GM18873 (cell line): ENCODE data around the gene VTN.

ENCODE experiments used
- ATAC-seq: cut with Tn5 transposase; IDR thresholded peaks from one replicate; pipeline ENCODE4 v1.9.1; 2021; ENCODE audit warnings: mild to moderate bottlenecking, moderate library complexity, moderate number of reproducible peaks; ENCODE audit not compliant: unreplicated experiment, low FRiP score

Gene VTN

GRCh38 chr17:28395968-28396367 lies 25.9 kb upstream of the VTN start:
- ATAC-seq = no peak

- no peak for ATAC-seq
Observed at GRCh38 chr17:28395426-28395825, 25.3 kb upstream of the VTN start.

- ATAC-seq = no peak
Observed at GRCh38 chr17:28394337-28395116, 24.4 kb upstream of the VTN start.

- no peak for ATAC-seq
Observed at GRCh38 chr17:28392491-28392890, 22.4 kb upstream of the VTN start.

- no peak for ATAC-seq
Observed at GRCh38 chr17:28391401-28391800, 21.3 kb upstream of the VTN start.

GRCh38 chr17:28390984-28391383 lies 20.9 kb upstream of the VTN start:
- no peak for ATAC-seq

GRCh38 chr17:28390563-28390962 lies 20.5 kb upstream of the VTN start:
- ATAC-seq = no peak

- ATAC-seq = no peak
Observed at GRCh38 chr17:28390141-28390540, 20.0 kb upstream of the VTN start.

GRCh38 chr17:28388106-28388505 lies 18.0 kb upstream of the VTN start:
- no peak for ATAC-seq

- no peak for ATAC-seq
Observed at GRCh38 chr17:28386391-28386790, 16.3 kb upstream of the VTN start.

- no peak for ATAC-seq
Observed at GRCh38 chr17:28385406-28385805, 15.3 kb upstream of the VTN start.

- no peak for ATAC-seq
Observed at GRCh38 chr17:28385037-28385400, 14.9 kb upstream of the VTN start.

- no peak for ATAC-seq
Observed at GRCh38 chr17:28384281-28385036, 14.4 kb upstream of the VTN start.

GRCh38 chr17:28381141-28381825 lies 11.2 kb upstream of the VTN start:
- ATAC-seq = no peak

GRCh38 chr17:28379814-28380801 lies 10.0 kb upstream of the VTN start:
- no peak for ATAC-seq

- no peak for ATAC-seq
Observed at GRCh38 chr17:28372945-28373274, 2.8 kb upstream of the VTN start.

GRCh38 chr17:28372203-28372944 lies 2.3 kb upstream of the VTN start:
- no peak for ATAC-seq

- no peak for ATAC-seq
Observed at GRCh38 chr17:28371245-28372202, 1.4 kb upstream of the VTN start, which contains the start of gene SARM1. Gene SARM1 (plus strand): TSS chr17:28371694. CDS start chr17:28372033, 339 bp downstream.

- no peak for ATAC-seq
Observed at GRCh38 chr17:28370744-28371103, 617 bp upstream of the VTN start.
